OCI-LY1 (cell line): ENCODE data around the gene IQCN.

Experiments used
- CTCF ChIP-seq: fragments of 200-600 bp; sonication (generic), shearing (Covaris generic); IDR thresholded peaks from 2 replicates; pipeline ENCODE4 v1.5.1; 2017; ENCODE audit warnings: mild to moderate bottlenecking, antibody characterized with exemption, low read length, moderate library complexity, mixed read lengths
- EZH2 ChIP-seq: fragments of 200-600 bp; sonication (generic), shearing (Covaris generic); IDR thresholded peaks from 2 replicates; pipeline ENCODE4 v1.8.0; 2017; ENCODE audit warnings: borderline replicate concordance, mixed run types, mild to moderate bottlenecking, antibody characterized with exemption, low read length, moderate library complexity, mixed read lengths

GRCh38 chr19:18282021-18282787 is 8.0 kb upstream of the IQCN start:
- TF ChIP-seq CTCF: no peak
- TF ChIP-seq EZH2: no peak
